C4-2B (cell line): ENCODE data around the gene APP.

ENCODE experiments used
- CTCF ChIP-seq: fragments of 450-650 bp; conservative IDR thresholded peaks from 2 replicates; pipeline ENCODE4 v1.5.1; 2017; ENCODE audit warnings: mild to moderate bottlenecking
- ZFX ChIP-seq: fragments of 450-650 bp; IDR thresholded peaks from 2 replicates; pipeline ENCODE4 v1.6.1; 2017

DNA sequence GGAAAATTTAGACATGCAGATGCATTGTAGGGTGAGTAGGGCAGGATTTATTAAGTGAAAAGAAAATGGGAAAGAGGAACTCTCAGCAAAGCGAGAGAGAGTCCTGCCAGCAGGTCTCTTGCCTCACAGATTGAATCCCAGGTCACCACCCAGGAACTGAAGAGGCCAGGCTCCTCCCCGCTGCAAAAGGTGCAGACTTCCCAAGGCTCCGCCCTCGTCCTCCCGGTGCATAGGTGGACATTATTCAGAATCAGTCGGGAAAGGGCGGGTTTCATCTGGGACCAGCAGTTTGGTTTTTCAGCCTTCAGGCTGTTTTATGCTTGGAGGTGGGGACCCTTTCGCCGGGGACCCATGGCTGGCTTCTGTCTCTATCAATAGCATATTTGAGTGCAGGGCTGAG is 41.6 kb upstream of the APP start:
- no peak for TF ChIP-seq CTCF
- TF ChIP-seq ZFX: no peak
